Neural cell (in vitro differentiated cells): ENCODE data around the gene PTX4.

ENCODE experiments used
- CTCF ChIP-seq: fragments of 450-650 bp; IDR thresholded peaks from 2 replicates; pipeline ENCODE4 v1.5.1; 2014; ENCODE audit warnings: antibody characterized with exemption, mild to moderate bottlenecking, moderate library complexity; ENCODE audit not compliant: poor library complexity, severe bottlenecking
- POLR2AphosphoS5 ChIP-seq: IDR thresholded peaks from 2 replicates; pipeline ENCODE4 v1.6.1; 2012

DNA sequence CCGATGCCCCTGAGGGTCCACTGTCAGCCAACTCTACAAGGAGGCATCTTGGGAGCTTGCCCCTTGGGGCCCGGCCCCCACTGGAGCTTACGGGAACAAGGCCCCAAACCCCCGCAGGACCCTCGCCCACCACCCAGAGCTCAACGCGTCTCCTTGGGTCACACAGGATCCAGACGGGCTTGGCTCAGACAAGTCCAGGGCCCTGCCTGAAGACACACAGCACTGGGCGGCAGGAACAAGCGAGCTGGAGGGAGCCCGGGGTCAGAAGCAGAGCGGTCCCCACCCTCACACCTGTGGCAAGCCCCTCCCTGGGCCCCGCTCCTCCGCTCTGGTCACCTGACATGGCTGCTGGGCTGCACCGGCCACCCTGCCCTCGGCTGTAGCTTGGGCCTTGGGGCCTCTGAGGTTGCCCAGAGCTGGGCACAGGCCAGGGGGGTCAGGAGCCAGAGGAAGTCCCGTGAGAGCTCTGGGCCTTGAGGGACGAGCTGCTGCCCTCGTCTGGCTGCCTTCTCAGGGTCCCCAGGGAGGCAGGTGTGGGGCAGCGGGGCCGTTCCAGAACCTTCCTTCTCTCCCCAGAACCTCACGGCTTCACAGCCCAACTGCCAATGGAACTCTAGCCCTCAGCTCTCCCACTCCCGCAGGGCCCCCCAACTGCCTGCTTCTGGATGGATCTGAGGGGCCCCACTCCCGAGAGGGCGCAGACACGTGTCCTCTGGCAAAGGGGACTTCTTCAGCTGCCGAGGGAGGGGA, 44.6 kb downstream of the PTX4 start, which contains the start of gene CCDC154:
- TF ChIP-seq CTCF (no peak), POLR2AphosphoS5 (no peak)
